GM19043 (cell line): ENCODE data around the gene KRT84.
"Not testable (repeated sequence)": the region's sequence is repeated elsewhere in the genome, so short reads cannot be mapped to it uniquely, and the experiment has no call there.

ENCODE experiments used
- ATAC-seq: cut with Tn5 transposase; IDR thresholded peaks from one replicate; pipeline ENCODE4 v1.9.1; 2021; ENCODE audit warnings: low read depth; ENCODE audit not compliant: unreplicated experiment

The KRT84 gene

GRCh38 chr12:52347551-52348510, 37.6 kb downstream of the KRT84 start:
- no peak for ATAC-seq

DNA sequence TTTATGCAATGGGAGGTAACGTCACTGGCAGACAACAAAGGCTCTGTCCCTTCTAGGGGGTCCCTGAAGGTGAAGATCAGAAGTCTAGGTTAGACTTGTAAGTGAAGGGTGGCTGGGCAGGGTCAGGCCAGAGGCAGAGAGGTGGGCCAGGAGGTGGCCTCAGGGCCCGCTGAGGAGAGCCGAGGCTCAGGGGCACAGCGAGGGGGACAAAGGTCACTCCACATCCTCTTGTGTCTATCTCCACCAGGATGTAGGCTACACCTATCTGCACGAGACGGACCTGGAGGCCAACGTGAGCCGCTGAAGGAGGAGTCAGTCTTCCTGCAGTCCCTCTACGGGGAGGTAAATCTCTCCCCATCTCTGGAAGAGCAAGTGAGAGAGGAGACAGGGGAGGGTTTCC, 38.4 kb downstream of the KRT84 start:
- ATAC-seq, result no peak

DNA sequence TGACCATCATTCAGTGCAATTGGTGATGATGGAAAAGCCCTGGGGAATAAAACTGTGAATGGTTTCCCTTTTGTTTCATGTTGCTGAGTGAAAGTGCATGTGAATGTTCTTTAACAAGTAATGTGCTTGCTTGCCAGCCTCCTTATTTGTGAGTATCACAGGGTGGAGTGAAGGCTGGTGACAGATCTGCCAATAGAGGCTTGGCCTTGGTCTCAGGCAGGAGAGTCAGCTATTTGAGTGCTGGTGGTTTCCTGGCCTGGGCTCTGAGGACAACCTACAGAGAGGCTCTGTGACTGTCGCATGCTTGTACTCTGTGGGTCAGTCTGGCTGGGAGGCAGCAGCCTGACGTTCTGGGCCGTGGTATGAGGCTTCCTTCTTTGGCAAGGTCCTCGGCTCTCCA, 38.9 kb downstream of the KRT84 start:
- no peak for ATAC-seq

- ATAC-seq, result not testable (repeated sequence)
Measured at GRCh38 chr12:52345041-52345440, 40.4 kb downstream of the KRT84 start.

GRCh38 chr12:52344111-52344510, 41.3 kb downstream of the KRT84 start:
- no peak for ATAC-seq

DNA sequence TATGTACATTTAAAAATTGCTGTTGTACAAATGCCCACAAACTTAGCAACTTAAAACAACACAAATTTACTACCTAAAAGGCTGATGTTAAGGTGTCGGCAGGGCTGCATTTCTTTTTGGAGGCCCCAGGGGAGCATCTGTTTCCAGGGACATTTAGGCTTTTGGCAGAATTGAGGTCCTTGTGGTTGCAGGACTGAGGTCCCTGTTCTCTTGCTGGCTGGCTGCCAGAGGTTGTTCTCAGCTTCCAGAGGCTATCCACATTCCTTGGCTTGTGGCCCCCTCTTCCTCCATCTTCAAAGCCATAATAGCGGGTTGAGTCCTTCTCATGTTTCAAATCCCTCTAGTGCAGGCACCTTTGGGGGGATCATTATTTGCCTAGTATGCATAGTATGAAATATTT, 41.9 kb downstream of the KRT84 start:
- ATAC-seq, result no peak

DNA sequence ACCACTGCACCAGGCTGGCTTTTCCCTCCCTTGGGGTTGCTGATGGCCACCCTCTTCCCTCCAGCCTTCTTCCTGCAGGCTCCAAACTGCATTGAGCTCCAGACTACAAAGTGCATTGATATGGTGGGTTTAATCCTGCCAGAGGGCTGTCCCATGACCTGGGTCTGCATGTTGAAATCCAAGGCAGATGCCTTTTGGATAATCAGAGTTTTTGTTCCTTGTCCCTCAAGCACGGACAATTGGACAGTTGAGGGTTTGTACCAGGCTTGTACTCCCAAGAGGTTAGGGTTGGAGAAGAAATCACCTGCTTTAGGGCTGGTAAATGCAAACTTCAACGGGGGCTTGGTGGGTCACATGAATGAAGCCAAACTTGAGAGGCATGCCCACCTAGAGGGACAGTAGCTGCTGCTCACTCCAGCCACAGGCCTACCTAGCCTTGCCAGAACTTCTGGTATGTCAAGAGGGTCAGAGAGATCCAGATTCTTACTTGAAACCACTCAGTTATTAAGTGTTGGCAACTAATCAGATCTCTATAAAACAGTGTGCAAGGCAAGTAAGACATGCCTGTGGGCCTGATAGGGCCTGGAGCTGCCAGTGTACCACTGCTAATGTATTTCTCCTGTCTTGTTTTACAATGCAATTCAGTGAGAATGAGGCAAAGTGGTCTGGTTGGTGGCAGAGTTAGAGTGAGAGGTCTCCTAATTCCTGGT, 42.5 kb downstream of the KRT84 start:
- no peak for ATAC-seq

DNA sequence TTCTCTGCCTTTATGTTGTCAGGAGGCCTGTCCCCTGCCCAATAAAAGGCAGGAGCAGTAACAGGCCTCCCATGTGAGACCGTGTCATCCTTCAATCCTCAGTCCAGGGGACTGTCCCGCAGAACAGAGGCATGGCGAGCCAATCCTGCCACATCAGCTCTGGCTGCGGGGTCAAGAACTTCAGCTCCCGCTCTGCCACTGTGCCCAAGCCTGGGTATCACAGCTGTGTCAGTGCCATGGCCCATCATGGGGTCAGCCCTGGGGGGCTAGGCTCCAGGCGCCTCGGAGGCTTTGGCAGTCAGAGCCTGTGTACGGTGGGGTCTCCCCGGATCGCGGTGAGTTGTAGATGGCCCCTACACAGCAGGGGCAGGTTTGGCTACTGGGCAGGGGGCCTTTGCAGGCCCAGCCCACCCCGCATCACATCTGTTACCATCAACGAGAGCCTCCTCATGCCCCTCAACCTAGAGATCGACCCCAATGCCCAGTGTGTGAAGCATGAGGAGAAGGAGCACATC, 44.3 kb downstream of the KRT84 start:
- no peak for ATAC-seq

- ATAC-seq, result no peak
Measured at GRCh38 chr12:52338241-52338960, 47.1 kb downstream of the KRT84 start.

DNA sequence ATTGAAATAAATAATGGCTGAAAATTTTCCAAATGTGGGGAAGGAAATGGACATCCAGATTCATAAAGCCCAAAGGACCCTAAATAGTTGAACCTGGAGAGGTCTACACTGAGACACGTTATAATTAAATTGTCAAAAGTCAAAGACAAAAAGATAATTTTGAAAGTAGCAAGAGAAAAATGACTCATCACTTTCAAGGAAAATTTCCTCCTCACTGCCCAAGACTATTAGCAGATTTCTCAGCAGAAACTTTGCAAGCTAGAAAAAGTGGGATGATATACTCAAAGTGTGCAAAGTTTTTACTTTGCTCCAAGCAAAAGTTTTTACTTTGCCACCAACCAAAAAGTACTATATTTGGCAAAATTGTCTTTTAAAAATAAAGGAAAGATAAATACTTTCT, 48.4 kb downstream of the KRT84 start:
- ATAC-seq, result no peak

DNA sequence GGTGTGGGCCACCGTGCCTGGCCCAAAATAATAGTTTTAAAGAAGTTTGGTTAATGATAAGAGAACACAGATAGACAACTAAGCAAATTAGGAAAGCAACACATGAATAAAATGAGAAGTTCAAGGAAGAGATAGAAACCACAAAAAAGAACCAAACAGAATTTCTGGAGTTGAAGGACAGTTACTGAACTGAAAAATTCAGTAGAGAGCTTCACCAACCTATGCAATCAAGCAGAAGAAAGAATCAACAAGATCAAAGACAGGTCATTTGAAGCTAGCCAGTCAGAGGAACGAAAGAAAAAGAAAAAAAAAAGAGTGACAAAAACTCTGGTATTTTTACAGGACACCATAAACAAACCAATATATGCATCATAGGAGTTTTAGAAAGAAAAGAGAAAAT, 48.8 kb downstream of the KRT84 start:
- no peak for ATAC-seq

DNA sequence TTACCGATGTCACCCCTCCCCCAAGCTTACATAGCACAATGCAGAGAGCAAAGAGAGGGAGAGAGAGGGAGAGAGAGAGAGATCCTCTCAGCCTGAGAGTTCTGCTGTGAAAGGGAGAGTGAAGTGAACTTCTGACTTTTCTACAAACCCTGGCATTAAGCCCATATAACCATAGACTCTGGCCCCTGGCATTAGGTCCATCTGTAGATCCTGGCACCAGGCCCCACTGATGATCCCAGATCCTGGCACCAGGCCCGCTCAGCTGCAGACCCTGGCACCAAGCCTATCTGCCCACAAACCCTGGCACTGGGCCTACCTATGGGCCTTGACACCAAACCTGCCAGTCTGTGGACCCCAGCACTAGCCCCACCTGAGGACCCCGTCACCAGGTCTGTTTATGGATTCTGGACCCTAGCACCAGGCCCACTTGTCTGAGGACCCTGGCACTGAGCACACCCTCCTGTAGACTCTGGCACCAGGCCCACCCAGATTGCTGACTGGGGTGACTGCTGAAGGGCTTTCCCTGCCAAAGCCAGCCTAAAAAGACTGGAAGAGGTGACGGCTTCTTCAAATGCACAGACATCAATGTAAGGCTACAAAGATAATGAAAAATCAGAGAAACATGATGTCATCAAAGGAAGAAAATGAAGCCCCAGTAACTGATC, 49.7 kb downstream of the KRT84 start:
- no peak for ATAC-seq

GRCh38 chr12:52334185-52334584, 51.3 kb downstream of the KRT84 start:
- no peak for ATAC-seq

- no peak for ATAC-seq
Measured at GRCh38 chr12:52333321-52333720, 52.1 kb downstream of the KRT84 start.

GRCh38 chr12:52332381-52332780, 53.1 kb downstream of the KRT84 start:
- ATAC-seq, result no peak

DNA sequence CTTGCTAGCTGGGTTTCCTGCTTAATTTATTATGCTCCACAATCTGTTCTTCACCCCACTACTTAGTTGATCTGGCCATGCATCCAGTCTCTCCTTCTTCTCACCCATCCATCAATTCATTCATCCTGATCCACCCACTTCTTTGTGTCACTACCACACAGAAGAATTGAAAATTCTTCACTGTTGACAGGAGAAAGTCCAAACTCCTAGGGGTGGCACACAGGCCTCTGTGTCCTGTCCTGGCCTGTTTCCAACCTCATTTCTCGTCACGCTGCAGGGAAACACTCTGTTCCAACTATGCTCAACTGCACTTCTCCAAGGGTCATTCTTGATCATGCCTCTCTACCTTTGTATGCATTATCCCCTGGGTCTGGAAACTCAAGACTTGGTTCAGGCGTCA, 53.6 kb downstream of the KRT84 start:
- ATAC-seq, result no peak

GRCh38 chr12:52331039-52331438, 54.4 kb downstream of the KRT84 start:
- no peak for ATAC-seq

- ATAC-seq, result no peak
Measured at GRCh38 chr12:52327830-52328500, 57.5 kb downstream of the KRT84 start.
